HG03520 (cell line): ENCODE measurements around the gene HGF.

Experiments
- ATAC-seq: cut with Tn5 transposase; IDR thresholded peaks from one replicate; pipeline ENCODE4 v1.9.1; 2021; ENCODE audit warnings: mild to moderate bottlenecking, moderate library complexity; ENCODE audit not compliant: unreplicated experiment

The HGF gene

GRCh38 chr7:81776948-81777630 lies 7.2 kb upstream of the HGF start:
- no peak for ATAC-seq

GRCh38 chr7:81776161-81776560 lies 6.3 kb upstream of the HGF start:
- no peak for ATAC-seq

GRCh38 chr7:81775560-81775959 lies 5.7 kb upstream of the HGF start:
- no peak for ATAC-seq

- ATAC-seq, result no peak
Observed at GRCh38 chr7:81774551-81774950, 4.7 kb upstream of the HGF start.

- no peak for ATAC-seq
Observed at GRCh38 chr7:81770728-81771223, 929 bp upstream of the HGF start.

- ATAC-seq, result no peak
Observed at GRCh38 chr7:81768951-81769778, 682 bp downstream of the HGF start.

- no peak for ATAC-seq
Observed at GRCh38 chr7:81767926-81768325, 1.9 kb downstream of the HGF start.

- no peak for ATAC-seq
Observed at GRCh38 chr7:81761821-81762220, 8.0 kb downstream of the HGF start.

- no peak for ATAC-seq
Observed at GRCh38 chr7:81761031-81761430, 8.8 kb downstream of the HGF start.

- ATAC-seq, result no peak
Observed at GRCh38 chr7:81754918-81755696, 14.7 kb downstream of the HGF start.

GRCh38 chr7:81753392-81753791 lies 16.5 kb downstream of the HGF start:
- ATAC-seq, result no peak

- ATAC-seq, result no peak
Observed at GRCh38 chr7:81752318-81752714, 17.5 kb downstream of the HGF start.

GRCh38 chr7:81751619-81752317 lies 18.1 kb downstream of the HGF start:
- ATAC-seq, result no peak

- ATAC-seq, result no peak
Observed at GRCh38 chr7:81745637-81746036, 24.2 kb downstream of the HGF start.

- no peak for ATAC-seq
Observed at GRCh38 chr7:81744389-81744788, 25.5 kb downstream of the HGF start.

- ATAC-seq, result no peak
Observed at GRCh38 chr7:81743665-81744064, 26.2 kb downstream of the HGF start.

- ATAC-seq, result no peak
Observed at GRCh38 chr7:81743201-81743600, 26.6 kb downstream of the HGF start.

- no peak for ATAC-seq
Observed at GRCh38 chr7:81740403-81740802, 29.4 kb downstream of the HGF start.

GRCh38 chr7:81736091-81736490 lies 33.8 kb downstream of the HGF start:
- ATAC-seq, result no peak

- ATAC-seq, result no peak
Observed at GRCh38 chr7:81725812-81726127, 44.1 kb downstream of the HGF start.
